HepG2 (cell line): Measurements from ENCODE around the gene UGT1A4. TPM values are rescaled to one million over a fixed set of nuclear protein-coding genes. Genes with fewer than 3 reads are reported as not detected.

Experiments
- AHDC1 ChIP-seq: sonication (generic); formaldehyde crosslinking; IDR thresholded peaks from 2 replicates; pipeline ENCODE4 v1.5.1; 2020; ENCODE audit warnings: mild to moderate bottlenecking, missing genetic modification reagents, borderline replicate concordance
- CSRNP2 ChIP-seq: sonication (generic); formaldehyde crosslinking; conservative IDR thresholded peaks from 2 replicates; pipeline ENCODE4 v1.8.0; 2022; ENCODE audit warnings: low read depth, missing genetic modification reagents
- GMEB1 ChIP-seq: sonication (generic); formaldehyde crosslinking; IDR thresholded peaks from 2 replicates; pipeline ENCODE4 v1.5.1; 2020; ENCODE audit warnings: missing genetic modification reagents, mild to moderate bottlenecking, borderline replicate concordance
- GTF3A ChIP-seq: sonication (generic); formaldehyde crosslinking; conservative IDR thresholded peaks from 2 replicates; pipeline ENCODE4 v1.4.0; 2020; ENCODE audit warnings: mild to moderate bottlenecking, missing genetic modification reagents
- HNRNPLL ChIP-seq: fragments of 200-400 bp; formaldehyde crosslinking; IDR thresholded peaks from 2 replicates; pipeline ENCODE4 v1.6.1; 2017; ENCODE audit warnings: mild to moderate bottlenecking, low read depth, low read length; ENCODE audit not compliant: poor library complexity, severe bottlenecking
- IKZF4 ChIP-seq: sonication (generic); formaldehyde crosslinking; IDR thresholded peaks from 2 replicates; pipeline ENCODE4 v1.5.1; 2020; ENCODE audit warnings: borderline replicate concordance, mild to moderate bottlenecking, low read depth, missing genetic modification reagents; ENCODE audit errors: not compliant biosample characterization
- NFRKB ChIP-seq: fragments of 450-650 bp; IDR thresholded peaks from 2 replicates; pipeline ENCODE4 v1.6.1; 2017
- PLSCR1 ChIP-seq: sonication (generic); formaldehyde crosslinking; IDR thresholded peaks from 2 replicates; pipeline ENCODE4 v1.5.0; 2020; ENCODE audit warnings: missing genetic modification reagents, mild to moderate bottlenecking, borderline replicate concordance
- POLR2A ChIP-seq, 2 experiments: IDR thresholded peaks; 2 replicates each; pipeline ENCODE4 v1.6.1; 2011; ENCODE audit warnings: low read depth in 2 of 2, low read length in 2 of 2, mild to moderate bottlenecking in 1 of 2, moderate library complexity in 1 of 2; ENCODE audit not compliant: insufficient read depth in 1 of 2
- POLR2G ChIP-seq: fragments of 200-400 bp; formaldehyde crosslinking; IDR thresholded peaks from 2 replicates; pipeline ENCODE4 v1.6.1; 2018; ENCODE audit warnings: mild to moderate bottlenecking, low read depth, low read length, moderate library complexity
- REXO4 ChIP-seq: sonication (generic); formaldehyde crosslinking; IDR thresholded peaks from 2 replicates; pipeline ENCODE4 v1.8.0; 2022; ENCODE audit warnings: missing genetic modification reagents, mild to moderate bottlenecking, borderline replicate concordance
- ZGPAT ChIP-seq: IDR thresholded peaks from 2 replicates; pipeline ENCODE4 v1.6.1; 2016; ENCODE audit warnings: mild to moderate bottlenecking
- ZMYM4 ChIP-seq: sonication (generic); formaldehyde crosslinking; IDR thresholded peaks from 2 replicates; pipeline ENCODE4 v1.8.1; 2023; ENCODE audit warnings: mild to moderate bottlenecking, missing genetic modification reagents
- ZNF138 ChIP-seq: sonication (generic); formaldehyde crosslinking; IDR thresholded peaks from 2 replicates; pipeline ENCODE4 v1.5.0; 2020; ENCODE audit warnings: mild to moderate bottlenecking, low read depth, missing genetic modification reagents
- ZNF225 ChIP-seq: sonication (generic); formaldehyde crosslinking; IDR thresholded peaks from 2 replicates; pipeline ENCODE4 v1.4.0; 2020; ENCODE audit warnings: mild to moderate bottlenecking, missing genetic modification reagents
- ZNF350 ChIP-seq: sonication (generic); formaldehyde crosslinking; IDR thresholded peaks from 2 replicates; pipeline ENCODE4 v1.4.0; 2020; ENCODE audit warnings: mild to moderate bottlenecking, low read depth, missing genetic modification reagents, borderline replicate concordance
- ZNF564 ChIP-seq: sonication (generic); formaldehyde crosslinking; IDR thresholded peaks from 2 replicates; pipeline ENCODE4 v1.8.1; 2023; ENCODE audit warnings: mild to moderate bottlenecking, missing genetic modification reagents
- ZNF761 ChIP-seq: sonication (generic); formaldehyde crosslinking; conservative IDR thresholded peaks from 2 replicates; pipeline ENCODE4 v1.4.0; 2020; ENCODE audit warnings: mild to moderate bottlenecking, missing genetic modification reagents
- polyA plus RNA-seq, 8 experiments: library from polyadenylated mRNA; depleted of rRNA in 3 of 8; stranded (reverse) in 7 of 8; unstranded in 1 of 8; fragments of >200 nt; fragmentation: Illumina TruSeq in 4 of 8; extraction: Trizol in 4 of 8; gene quantifications; 2 replicates each; pipeline versions ENCODE4 v1.2.1 to v1.2.3, GENCODE V29; 2011 to 2016; ENCODE audit warnings: low read depth in 4 of 8, missing spikeins in 1 of 8, mixed read lengths in 1 of 8; ENCODE audit not compliant: insufficient read depth in 1 of 8
- total RNA-seq, 5 experiments: library from RNA; depleted of rRNA; stranded (reverse); fragments of >200 nt; fragmentation: Illumina TruSeq; extraction: Trizol; gene quantifications; 2 replicates each; pipeline ENCODE4 v1.2.3, GENCODE V29; 2016; ENCODE audit warnings: low read depth in 1 of 5

Gene UGT1A4
- total and polyA plus RNA-seq, 2 of the 13 experiments (the other 11 are each of a cell fraction or from before 2014, with no cell fraction given), result not detected

GRCh38 chr2:233745073-233745755 is 26.7 kb downstream of the UGT1A4 start (continued):
- TF ChIP-seq ZNF564 (CRISPR knock-in tag) (peak; percentile 47; the same call in 1 of the 2 replicates), POLR2G (no peak), ZNF225 (CRISPR knock-in tag) (no peak), IKZF4 (CRISPR knock-in tag) (no peak), ZNF138 (CRISPR knock-in tag) (no peak), CSRNP2 (CRISPR knock-in tag) (no peak), PLSCR1 (CRISPR knock-in tag) (no peak), ZNF350 (CRISPR knock-in tag) (peak; percentile 40; the same call in 1 of the 2 replicates), REXO4 (CRISPR knock-in tag) (no peak), ZGPAT (CRISPR knock-in tag) (peak; percentile 98), HNRNPLL (no peak), ZNF761 (CRISPR knock-in tag) (no peak; the same call in 1 of the 2 replicates), NFRKB (no peak), GMEB1 (CRISPR knock-in tag) (no peak), ZMYM4 (CRISPR knock-in tag) (peak; percentile 79), GTF3A (CRISPR knock-in tag) (no peak), AHDC1 (CRISPR knock-in tag) (peak; percentile 99), POLR2A (IDR thresholded peaks at IDR 0.05; ENCODE audit: insufficient read depth in 1 of 2, low read depth in 2 of 2, low read length in 2 of 2) (no peak)
